Prostate gland (tissue), 2 donors: ENCODE data around the gene PRR32. TPM values are rescaled to one million over a fixed set of nuclear protein-coding genes. Genes with fewer than 3 reads are reported as not detected.

Experiments
- DNase-seq: peaks from one replicate; pipeline ENCODE4 v3.0.0-alpha.2; 2019; ENCODE audit warnings: low spot score
- H3K27ac ChIP-seq, 2 donors: fragments of 200-600 bp; sonication (generic); 2 replicates each; pipeline ENCODE4 v1.5.1; 2017 to 2019
- H3K27me3 ChIP-seq: fragments of 200-600 bp; sonication (generic); replicated peaks from 2 replicates; pipeline ENCODE4 v1.5.1; 2019; ENCODE audit not compliant: insufficient read depth
- H3K36me3 ChIP-seq, 2 donors: fragments of 200-600 bp; sonication (generic); 1 replicate in 1 of 2; 2 replicates in 1 of 2; pipeline versions ENCODE4 v1.5.1 to v1.8.1; 2017 to 2019
- H3K4me1 ChIP-seq: fragments of 200-600 bp; sonication (generic); replicated peaks from 2 replicates; pipeline ENCODE4 v1.5.1; 2019
- H3K4me3 ChIP-seq, 2 donors: fragments of 200-600 bp; sonication (generic); 2 replicates each; pipeline ENCODE4 v1.5.1; 2017 to 2019
- H3K9me3 ChIP-seq: fragments of 200-600 bp; sonication (generic); 2 replicates; pipeline ENCODE4 v1.5.1; 2017
- POLR2A ChIP-seq: fragments of 450-650 bp; IDR thresholded peaks from one replicate; pipeline ENCODE4 v1.6.1; 2016; ENCODE audit warnings: antibody characterized with exemption, mild to moderate bottlenecking
- POLR2AphosphoS5 ChIP-seq: sonication (generic); formaldehyde crosslinking; IDR thresholded peaks from one replicate; pipeline ENCODE4 v1.6.1; 2017; ENCODE audit warnings: antibody characterized with exemption
- WGBS: methylation state at CpG from one replicate; pipeline ENCODE4 v1.1.5; 2018; 5-methylcytosine and 5-hydroxymethylcytosine counted together
- intact Hi-C: fragments of 100-400 bp; cut with DNase I; formaldehyde crosslinking; loops from one replicate; pipeline ENCODE4 v1.14.2; 2022
- total RNA-seq, 2 donors: library from RNA; depleted of rRNA; stranded (reverse); fragments of >200 nt; gene quantifications; one replicate each; pipeline ENCODE4 v1.1.0, GENCODE V29; 2016
- TF ChIP-seq, protein P1 (sequence below), 4 experiments: fragments of 200-600 bp in 2 of 4; fragments of 450-650 bp in 2 of 4; sonication (generic) in 2 of 4; IDR thresholded peaks; 1 replicate in 3 of 4; 2 replicates in 1 of 4; pipeline ENCODE4 v1.5.1; 2016 to 2019; ENCODE audit warnings: antibody characterized with exemption in 4 of 4, mild to moderate bottlenecking in 2 of 4, moderate library complexity in 2 of 4

The PRR32 gene
- total RNA-seq, 2 donors from 2014 or later, result not detected

DNA sequence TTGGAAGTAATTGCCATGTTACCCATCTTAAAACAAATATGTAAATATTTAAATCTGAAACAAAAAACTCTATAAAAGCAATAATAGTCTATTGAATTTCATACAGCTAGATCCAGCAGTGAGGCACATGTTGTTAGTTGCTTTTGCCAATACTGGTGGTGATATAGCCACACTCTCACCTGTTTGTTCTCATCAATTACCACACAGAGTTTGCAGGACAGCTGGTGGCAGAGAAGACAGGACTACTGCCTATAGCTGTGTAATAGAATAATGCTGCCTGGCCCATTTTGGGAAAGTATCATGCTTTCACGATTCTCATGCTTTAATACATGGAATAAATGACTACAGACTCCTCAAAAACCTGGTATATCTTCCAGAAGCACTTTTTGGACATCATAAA lies 3.7 kb upstream of the PRR32 start:
- DNase-seq, result no peak
- Histone ChIP-seq H3K4me1 (no peaks in the 10 kb centered on the region), H3K9me3 (no peaks in the 10 kb centered on the region), H3K27me3 (no peaks in the 10 kb centered on the region), H3K4me3 (no peak overlapping the region), H3K27ac (no peak overlapping the region), H3K36me3 (no peaks in the 10 kb centered on the region)
- 43% methylated on average over 1 of the region's 1 CpG for WGBS
- intact Hi-C loops, result no loop called here
- TF ChIP-seq, protein P1, sequence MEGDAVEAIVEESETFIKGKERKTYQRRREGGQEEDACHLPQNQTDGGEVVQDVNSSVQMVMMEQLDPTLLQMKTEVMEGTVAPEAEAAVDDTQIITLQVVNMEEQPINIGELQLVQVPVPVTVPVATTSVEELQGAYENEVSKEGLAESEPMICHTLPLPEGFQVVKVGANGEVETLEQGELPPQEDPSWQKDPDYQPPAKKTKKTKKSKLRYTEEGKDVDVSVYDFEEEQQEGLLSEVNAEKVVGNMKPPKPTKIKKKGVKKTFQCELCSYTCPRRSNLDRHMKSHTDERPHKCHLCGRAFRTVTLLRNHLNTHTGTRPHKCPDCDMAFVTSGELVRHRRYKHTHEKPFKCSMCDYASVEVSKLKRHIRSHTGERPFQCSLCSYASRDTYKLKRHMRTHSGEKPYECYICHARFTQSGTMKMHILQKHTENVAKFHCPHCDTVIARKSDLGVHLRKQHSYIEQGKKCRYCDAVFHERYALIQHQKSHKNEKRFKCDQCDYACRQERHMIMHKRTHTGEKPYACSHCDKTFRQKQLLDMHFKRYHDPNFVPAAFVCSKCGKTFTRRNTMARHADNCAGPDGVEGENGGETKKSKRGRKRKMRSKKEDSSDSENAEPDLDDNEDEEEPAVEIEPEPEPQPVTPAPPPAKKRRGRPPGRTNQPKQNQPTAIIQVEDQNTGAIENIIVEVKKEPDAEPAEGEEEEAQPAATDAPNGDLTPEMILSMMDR (IDR thresholded peaks at IDR 0.05), result no peak
- no peak for TF ChIP-seq POLR2AphosphoS5
- no peak for TF ChIP-seq POLR2A

- H3K9me3 ChIP-seq, result no peaks in the 10 kb centered on the region
- no peaks in the 10 kb centered on the region for H3K36me3 ChIP-seq
- no peak for DNase-seq
- no peaks in the 10 kb centered on the region for H3K27me3 ChIP-seq
- whole genome bisulfite sequencing, result 87% methylated on average over 13 of the region's 13 CpGs
- intact Hi-C loops, result no loop called here
- H3K27ac ChIP-seq, result no peak overlapping the region
- no peaks in the 10 kb centered on the region for H3K4me1 ChIP-seq
- no peak overlapping the region for H3K4me3 ChIP-seq
- no peak for TF ChIP-seq POLR2AphosphoS5
- no peak for TF ChIP-seq POLR2A
- TF ChIP-seq, protein P1 (IDR thresholded peaks at IDR 0.05), result no peak
Observed at GRCh38 chrX:126820700-126821420, 1.3 kb downstream of the PRR32 start.

DNA sequence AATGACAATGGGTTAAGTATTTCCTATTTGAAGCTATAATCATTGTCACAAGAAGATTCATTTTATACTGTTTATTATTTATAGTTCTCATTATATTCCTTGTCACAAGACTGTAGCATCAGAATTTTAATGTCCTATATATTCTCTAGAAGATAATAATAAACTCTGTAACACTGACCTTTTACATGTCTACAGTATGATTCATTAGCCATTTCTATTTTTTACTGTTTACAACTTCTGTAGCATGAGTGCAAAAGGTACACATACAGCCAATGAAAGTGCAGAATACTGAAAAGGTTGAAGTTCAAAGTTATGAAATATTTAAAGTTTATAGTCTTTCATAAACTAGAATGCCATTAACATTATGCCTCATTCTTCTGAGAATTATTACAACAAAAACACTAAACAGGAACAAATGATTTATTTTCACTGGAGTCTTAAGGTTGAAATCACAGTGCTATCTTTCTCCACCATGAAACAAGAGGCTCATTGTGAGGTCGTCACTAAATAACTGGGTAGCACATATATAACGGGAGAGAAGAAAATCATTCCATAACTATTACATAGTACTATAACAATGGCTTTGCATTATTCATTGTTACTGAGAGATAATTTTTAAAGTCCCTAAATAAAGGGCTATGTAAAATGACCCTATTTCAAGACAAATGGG lies 4.9 kb downstream of the PRR32 start:
- 41% methylated on average over 2 of the region's 2 CpGs for WGBS
- Histone ChIP-seq H3K4me1 (no peaks in the 10 kb centered on the region), H3K27me3 (no peaks in the 10 kb centered on the region), H3K9me3 (no peaks in the 10 kb centered on the region), H3K36me3 (no peaks in the 10 kb centered on the region), H3K27ac (no peak overlapping the region), H3K4me3 (no peak overlapping the region)
- intact Hi-C loops, result no loop called here
- no peak for DNase-seq
- no peak for TF ChIP-seq POLR2A

DNA sequence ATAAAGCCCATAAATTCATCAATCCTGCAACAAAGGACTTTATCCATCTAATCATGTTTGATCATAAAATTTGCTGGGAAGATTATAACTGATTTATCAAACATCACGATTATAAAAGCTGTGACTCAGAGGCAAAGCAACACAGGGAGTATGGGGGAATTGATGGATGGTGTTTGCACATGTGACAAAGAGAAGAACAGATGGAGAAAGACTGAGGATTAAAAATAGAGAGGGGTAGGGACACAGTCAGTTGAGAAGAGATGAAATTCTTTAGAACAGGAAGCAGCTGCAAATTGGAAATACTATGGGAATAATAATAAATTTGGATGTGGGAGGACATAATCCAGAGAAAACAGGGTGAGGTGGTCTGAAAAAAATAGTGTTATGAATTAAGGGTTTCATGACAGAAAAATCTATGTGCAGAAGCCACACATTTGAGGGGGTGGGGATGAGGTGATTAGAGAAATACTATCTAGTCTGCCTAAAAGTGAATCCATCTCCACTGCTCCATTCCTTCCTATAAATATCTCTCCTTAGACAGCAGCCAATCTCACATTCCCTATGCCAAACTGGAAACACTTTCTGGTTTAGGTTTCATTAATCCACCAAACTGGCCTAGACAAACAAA lies 6.2 kb downstream of the PRR32 start:
- 14% methylated on average over 1 of the region's 1 CpG for WGBS
- Histone ChIP-seq H3K36me3 (no peaks in the 10 kb centered on the region), H3K4me1 (no peaks in the 10 kb centered on the region), H3K4me3 (no peak overlapping the region), H3K27me3 (no peaks in the 10 kb centered on the region), H3K9me3 (no peaks in the 10 kb centered on the region), H3K27ac (no peak overlapping the region)
- intact Hi-C loops, result no loop called here
- no peak for TF ChIP-seq POLR2A
- TF ChIP-seq POLR2AphosphoS5, result no peak
- TF ChIP-seq, protein P1 (IDR thresholded peaks at IDR 0.05), result no peak
- no peak for DNase-seq

DNA sequence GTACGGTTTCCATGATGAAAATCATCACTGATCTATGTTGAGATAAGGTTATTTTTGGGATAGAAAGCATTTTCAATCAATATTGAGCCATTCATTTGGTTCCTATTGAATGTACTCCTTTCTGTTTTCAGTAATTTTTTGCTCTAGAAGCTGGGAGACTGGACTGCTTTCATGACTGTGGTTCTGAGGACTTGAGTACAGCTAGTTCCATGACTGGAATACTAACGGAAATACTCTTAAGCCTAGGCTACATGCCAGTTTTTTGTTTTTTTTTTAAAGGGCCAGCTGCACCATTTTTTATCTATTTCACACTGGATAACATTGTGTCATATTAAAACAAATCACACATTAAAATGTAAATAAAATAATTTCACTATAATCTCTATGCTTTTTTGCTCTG lies 16.7 kb downstream of the PRR32 start:
- intact Hi-C loops, result no loop called here
- H3K27ac ChIP-seq, result no peak overlapping the region
- no peaks in the 10 kb centered on the region for H3K27me3 ChIP-seq
- H3K36me3 ChIP-seq, result no peaks in the 10 kb centered on the region
- H3K9me3 ChIP-seq, result no peaks in the 10 kb centered on the region
- TF ChIP-seq, protein P1 (IDR thresholded peaks at IDR 0.05), result no peak
- TF ChIP-seq POLR2AphosphoS5 (no peak), POLR2A (no peak)
- no peaks in the 10 kb centered on the region for H3K4me1 ChIP-seq
- DNase-seq, result no peak
- WGBS, result 29% methylated on average over 2 of the region's 2 CpGs
- no peak overlapping the region for H3K4me3 ChIP-seq
